Thyroid gland (tissue), 4 donors: Measurements from ENCODE around the gene MMEL1. TPM values are rescaled to one million over a fixed set of nuclear protein-coding genes. Genes with fewer than 3 reads are reported as not detected.
"Not testable (repeated sequence)": the region's sequence is repeated elsewhere in the genome, so short reads cannot be mapped to it uniquely, and the experiment has no call there.

ENCODE experiments used
- DNase-seq, 2 donors: peaks; one replicate each; pipeline ENCODE4 v3.0.0-alpha.2; 2019
- H3K27ac ChIP-seq, 3 donors: fragments of 200-600 bp; sonication (generic); 1 replicate in 2 of 3; 2 replicates in 1 of 3; pipeline ENCODE4 v1.5.1; 2016 to 2019; ENCODE audit warnings: mild to moderate bottlenecking in 1 of 3, moderate library complexity in 1 of 3
- H3K27me3 ChIP-seq: fragments of 200-600 bp; sonication (generic); one replicate; pipeline ENCODE4 v1.5.1; 2019
- H3K36me3 ChIP-seq, 2 donors: fragments of 200-600 bp; sonication (generic); one replicate each; pipeline ENCODE4 v1.5.1; 2016 to 2019
- H3K4me1 ChIP-seq, 2 donors: fragments of 200-600 bp; sonication (generic); one replicate each; pipeline ENCODE4 v1.5.1; 2017 to 2019
- H3K4me3 ChIP-seq, 3 donors: fragments of 200-600 bp; sonication (generic); replicated peaks in 1 of 3; 1 replicate in 2 of 3; 2 replicates in 1 of 3; pipeline ENCODE4 v1.5.1; 2016; ENCODE audit warnings: mild to moderate bottlenecking in 1 of 3
- H3K9me3 ChIP-seq: fragments of 200-600 bp; sonication (generic); one replicate; pipeline ENCODE4 v1.5.1; 2017
- CTCF ChIP-seq, 6 experiments: fragments of 200-600 bp in 3 of 6; fragments of 450-650 bp in 3 of 6; sonication (generic) in 3 of 6; IDR thresholded peaks; one replicate each; pipeline ENCODE4 v1.5.1; 2016 to 2019; ENCODE audit warnings: antibody characterized with exemption in 6 of 6, mild to moderate bottlenecking in 2 of 6, inconsistent platforms in 1 of 6, moderate library complexity in 1 of 6
- POLR2A ChIP-seq, 2 donors: fragments of 450-650 bp; IDR thresholded peaks; one replicate each; pipeline ENCODE4 v1.6.1; 2017; ENCODE audit warnings: antibody characterized with exemption in 2 of 2, mild to moderate bottlenecking in 2 of 2, moderate library complexity in 1 of 2
- WGBS, 2 donors: methylation state at CpG; one replicate each; pipeline ENCODE4 v1.1.5; 2017; 5-methylcytosine and 5-hydroxymethylcytosine counted together
- intact Hi-C: fragments of 100-400 bp; cut with DNase I; formaldehyde crosslinking; loops from one replicate; pipeline ENCODE4 v1.15.1; 2023
- total RNA-seq, 4 donors: library from RNA; depleted of rRNA; stranded (reverse); fragments of >200 nt; gene quantifications; one replicate each; pipeline ENCODE4 v1.2.3, GENCODE V29; 2016

MMEL1 gene
- total RNA-seq, 4 donors from 2014 or later: 0.98 to 2.5 (median 2.0) TPM; not detected in 1

DNA sequence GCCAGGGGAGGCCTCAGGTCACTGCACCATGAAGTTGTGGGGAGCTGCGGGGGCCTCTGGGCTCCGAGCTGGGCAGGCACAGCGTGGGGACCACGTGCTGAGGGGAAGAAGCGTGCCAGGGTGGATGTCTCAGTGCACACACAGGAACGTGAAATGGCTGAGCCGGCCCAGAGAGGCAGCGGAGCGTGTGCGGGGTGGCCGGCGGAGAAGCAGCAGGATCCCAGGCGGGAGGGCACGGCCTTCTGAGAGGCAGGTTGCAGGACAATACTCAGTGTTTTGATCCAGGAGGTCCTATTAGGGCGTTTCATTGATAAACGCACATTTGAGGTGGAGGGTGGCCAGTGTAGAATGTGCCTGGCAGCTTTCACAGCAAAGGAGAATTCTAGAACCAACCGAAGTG, 63.8 kb downstream of the MMEL1 start:
- H3K4me3 ChIP-seq: no peak overlapping the region
- WGBS, 2 donors: 45 to 46% methylated on average over 14 to 17 of the region's 17 CpGs
- intact Hi-C loops: no loop called here
- H3K9me3 ChIP-seq: no peaks in the 10 kb centered on the region
- peak; percentile 48 to 57 for DNase-seq
- no peaks in the 10 kb centered on the region for H3K27me3 ChIP-seq
- no peaks in the 10 kb centered on the region for H3K36me3 ChIP-seq
- TF ChIP-seq CTCF (IDR thresholded peaks at IDR 0.05) (no peak), POLR2A (IDR thresholded peaks at IDR 0.05) (no peak)
- peaks cover 0 to 4% of the 10 kb centered on the region in 2 donors for H3K4me1 ChIP-seq
- H3K27ac ChIP-seq: no peak overlapping the region

- 56 to 100% methylated on average over 1 to 3 of the region's 17 CpGs for WGBS, 2 donors
- H3K4me1 ChIP-seq, H3K4me3 ChIP-seq, H3K36me3 ChIP-seq, intact Hi-C loops, H3K27ac ChIP-seq, DNase-seq, H3K27me3 ChIP-seq, H3K9me3 ChIP-seq: not testable (repeated sequence)
Measured at GRCh38 chr1:2568187-2568816, 64.5 kb downstream of the MMEL1 start.

- no peaks in the 10 kb centered on the region for H3K36me3 ChIP-seq
- WGBS, 2 donors: 90 to 95% methylated on average over 8 to 9 of the region's 16 CpGs
- H3K27me3 ChIP-seq: no peaks in the 10 kb centered on the region
Measured at GRCh38 chr1:2567083-2567679, 65.6 kb downstream of the MMEL1 start.

GRCh38 chr1:2566101-2567045, 66.4 kb downstream of the MMEL1 start:
- Histone ChIP-seq H3K4me3 (no peak overlapping the region), H3K36me3 (no peaks in the 10 kb centered on the region), H3K27ac (no peak overlapping the region), H3K27me3 (no peaks in the 10 kb centered on the region), H3K4me1 (peaks cover 0 to 4% of the 10 kb centered on the region in 2 donors), H3K9me3 (no peaks in the 10 kb centered on the region)
- WGBS, 2 donors: 75 to 89% methylated on average over 30 to 33 of the region's 34 CpGs
- intact Hi-C loops: no loop called here
- TF ChIP-seq CTCF (IDR thresholded peaks at IDR 0.05) (no peak), POLR2A (IDR thresholded peaks at IDR 0.05) (no peak)
- no peak for DNase-seq

More at GRCh38 chr1:2567083-2567679, 65.6 kb downstream of the MMEL1 start:
- no peak for TF ChIP-seq POLR2A (IDR thresholded peaks at IDR 0.05)
- TF ChIP-seq CTCF (IDR thresholded peaks at IDR 0.05): no peak
- no peaks in the 10 kb centered on the region for H3K9me3 ChIP-seq
- DNase-seq: no peak
- H3K4me3 ChIP-seq: no peak overlapping the region
- intact Hi-C loops: no loop called here
- H3K27ac ChIP-seq: no peak overlapping the region
- peaks cover 0 to 4% of the 10 kb centered on the region in 2 donors for H3K4me1 ChIP-seq

DNA sequence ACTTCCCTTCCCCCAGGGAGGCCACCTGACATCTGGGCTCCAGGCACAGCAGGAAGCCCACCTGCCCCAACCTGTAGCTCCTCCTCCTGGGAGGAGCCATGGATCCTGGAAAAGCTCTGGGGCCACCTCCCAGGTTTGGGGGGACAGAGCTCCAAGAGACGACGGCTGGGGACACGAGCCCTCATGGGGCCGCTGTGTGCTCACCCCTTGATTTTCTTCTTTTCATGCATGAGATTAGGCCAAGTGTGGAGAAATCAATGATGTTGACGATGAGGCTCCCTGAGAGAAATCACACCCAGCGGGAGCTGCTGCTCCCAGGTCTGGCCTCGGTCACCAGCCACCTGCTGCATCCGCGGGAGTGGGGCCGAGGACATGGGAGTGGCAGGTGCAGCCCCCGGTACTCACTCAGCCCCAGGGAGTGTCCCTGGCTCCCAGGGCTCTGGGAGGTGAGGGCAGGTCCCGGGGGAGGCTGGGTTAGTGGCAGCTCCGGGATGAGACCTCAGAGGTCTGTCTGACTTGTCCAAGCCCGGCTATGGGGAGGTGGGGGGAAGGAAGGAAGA, 67.9 kb downstream of the MMEL1 start:
- no peak for DNase-seq
- Histone ChIP-seq H3K27ac (no peak overlapping the region), H3K4me3 (no peak overlapping the region), H3K4me1 (peaks cover 0 to 4% of the 10 kb centered on the region in 2 donors), H3K27me3 (no peaks in the 10 kb centered on the region), H3K9me3 (no peaks in the 10 kb centered on the region), H3K36me3 (no peaks in the 10 kb centered on the region)
- WGBS, 2 donors: 54 to 63% methylated on average over 9 to 14 of the region's 14 CpGs
- TF ChIP-seq POLR2A (IDR thresholded peaks at IDR 0.05): no peak
- TF ChIP-seq CTCF (IDR thresholded peaks at IDR 0.05): no peak
- intact Hi-C loops: no loop called here
